ENCODE measurements around the gene SLC22A23.

Gene SLC22A23

GRCh38 chr6:3473773-3474172 lies 16.9 kb upstream of the SLC22A23 start:
- no peak for DNase-seq (ENCODE audit: low spot score)

GRCh38 chr6:3471711-3472110 lies 14.9 kb upstream of the SLC22A23 start:
- no peak for DNase-seq (ENCODE audit: low spot score)

- DNase-seq (ENCODE audit: low spot score) = no peak
Observed at GRCh38 chr6:3471286-3471685, 14.4 kb upstream of the SLC22A23 start.

- no peak for DNase-seq (ENCODE audit: low spot score)
Observed at GRCh38 chr6:3468585-3468984, 11.7 kb upstream of the SLC22A23 start.

GRCh38 chr6:3467996-3468395 lies 11.1 kb upstream of the SLC22A23 start:
- no peak for DNase-seq (ENCODE audit: low spot score)

- DNase-seq (ENCODE audit: low spot score) = no peak
Observed at GRCh38 chr6:3466488-3467219, 9.8 kb upstream of the SLC22A23 start.

- DNase-seq (ENCODE audit: low spot score) = no peak
Observed at GRCh38 chr6:3460253-3460652, 3.4 kb upstream of the SLC22A23 start.

GRCh38 chr6:3458706-3459421 lies 2.0 kb upstream of the SLC22A23 start:
- DNase-seq (ENCODE audit: low spot score) = no peak

- no peak for DNase-seq (ENCODE audit: low spot score)
Observed at GRCh38 chr6:3457710-3458602, 1.1 kb upstream of the SLC22A23 start.

GRCh38 chr6:3456395-3456897 lies 404 bp downstream of the SLC22A23 start:
- DNase-seq (ENCODE audit: low spot score) = no peak

GRCh38 chr6:3455569-3456394 lies 1.1 kb downstream of the SLC22A23 start:
- no peak for DNase-seq (ENCODE audit: low spot score)

GRCh38 chr6:3455147-3455568 lies 1.7 kb downstream of the SLC22A23 start:
- no peak for DNase-seq (ENCODE audit: low spot score)

- no peak for DNase-seq (ENCODE audit: low spot score)
Observed at GRCh38 chr6:3454273-3455010, 2.4 kb downstream of the SLC22A23 start.

GRCh38 chr6:3453413-3454272 lies 3.2 kb downstream of the SLC22A23 start:
- no peak for DNase-seq (ENCODE audit: low spot score)

- no peak for DNase-seq (ENCODE audit: low spot score)
Observed at GRCh38 chr6:3451498-3451897, 5.4 kb downstream of the SLC22A23 start.

- no peak for DNase-seq (ENCODE audit: low spot score)
Observed at GRCh38 chr6:3450888-3451287, 6.0 kb downstream of the SLC22A23 start.

- no peak for DNase-seq (ENCODE audit: low spot score)
Observed at GRCh38 chr6:3449750-3450305, 7.0 kb downstream of the SLC22A23 start.

GRCh38 chr6:3449321-3449720 lies 7.5 kb downstream of the SLC22A23 start:
- no peak for DNase-seq (ENCODE audit: low spot score)

GRCh38 chr6:3447005-3447404 lies 9.8 kb downstream of the SLC22A23 start:
- no peak for DNase-seq (ENCODE audit: low spot score)
